B cell (primary cell): ENCODE data around the gene PGAM5. TPM values are rescaled to one million over a fixed set of nuclear protein-coding genes. Genes with fewer than 3 reads are reported as not detected.
A peak's percentile ranks its signal among the peaks of the same experiment; 100 is the strongest.
"Not testable (repeated sequence)": the region's sequence is repeated elsewhere in the genome, so short reads cannot be mapped to it uniquely, and the experiment has no call there.

Experiments used
- ATAC-seq: fragments of 200-7000 bp; cut with Tn5 transposase; one replicate; pipeline ENCODE4 v1.10.0; 2021; ENCODE audit warnings: low read depth, mild to moderate bottlenecking, moderate number of reproducible peaks, moderate library complexity
- CTCF ChIA-PET: fragments of 350-600 bp; sonication (Branson Sonifier 250); formaldehyde crosslinking; loops from one replicate; lab custom pipeline; 2021; ENCODE audit warnings: antibody characterized with exemption, inconsistent platforms; lab: Charles Lee
- POLR2A ChIA-PET: fragments of 350-600 bp; sonication (Branson Sonifier 250); formaldehyde crosslinking; loops from one replicate; lab custom pipeline; 2021; ENCODE audit warnings: antibody characterized with exemption; lab: Charles Lee
- DNase-seq: peaks from one replicate; pipeline ENCODE4 v3.0.0; 2013
- H2AFZ ChIP-seq: 2 replicates; pipeline ENCODE4 v1.6.1; 2012; ENCODE audit warnings: mild to moderate bottlenecking, low read depth, low read length; ENCODE audit not compliant: insufficient read depth, poor library complexity, severe bottlenecking
- H3K27ac ChIP-seq, 2 donors: 1 replicate in 1 of 2; 2 replicates in 1 of 2; pipeline ENCODE4 v1.5.1; 2012 to 2013; ENCODE audit warnings: low read length in 2 of 2, mild to moderate bottlenecking in 2 of 2, moderate library complexity in 1 of 2
- H3K27me3 ChIP-seq, 4 experiments: fragments of 200-600 bp in 1 of 4; sonication (generic) in 1 of 4; replicated peaks in 1 of 4; 1 replicate in 2 of 4; 2 replicates in 2 of 4; pipeline versions ENCODE4 v1.6.1 to v1.7.0; 2013 to 2016; ENCODE audit warnings: low read length in 3 of 4, mild to moderate bottlenecking in 2 of 4, mixed read lengths in 1 of 4, moderate library complexity in 1 of 4; ENCODE audit not compliant: insufficient read depth in 4 of 4, control insufficient read depth in 3 of 4; ENCODE audit errors: control extremely low read depth in 1 of 4
- H3K36me3 ChIP-seq, 2 experiments: replicated peaks in 1 of 2; 1 replicate in 1 of 2; 2 replicates in 1 of 2; pipeline versions ENCODE4 v1.6.1 to v1.7.1; 2013; ENCODE audit warnings: low read length in 1 of 2; ENCODE audit not compliant: insufficient read depth in 2 of 2, control insufficient read depth in 1 of 2; ENCODE audit errors: control extremely low read depth in 1 of 2, extremely low read depth in 1 of 2
- H3K4me1 ChIP-seq, 2 donors: fragments of 200-600 bp in 1 of 2; sonication (generic) in 1 of 2; 1 replicate in 1 of 2; 2 replicates in 1 of 2; pipeline versions ENCODE4 v1.5.1 to v1.6.1; 2013 to 2017; ENCODE audit warnings: low read length in 2 of 2; ENCODE audit not compliant: control insufficient read depth in 2 of 2, insufficient read depth in 2 of 2
- H3K4me2 ChIP-seq: replicated peaks from 2 replicates; pipeline ENCODE3; 2012; ENCODE audit warnings: mild to moderate bottlenecking, low read depth, low read length; ENCODE audit not compliant: poor library complexity, severe bottlenecking
- H3K4me3 ChIP-seq, 5 experiments: fragments of 200-600 bp in 1 of 5; sonication (generic) in 1 of 5; 1 replicate in 3 of 5; 2 replicates in 2 of 5; pipeline versions ENCODE4 v1.5.1 to v1.7.0; 2011 to 2016; ENCODE audit warnings: low read length in 4 of 5, mild to moderate bottlenecking in 4 of 5, low read depth in 2 of 5, control low read depth in 1 of 5, moderate library complexity in 1 of 5; ENCODE audit not compliant: insufficient read depth in 1 of 5; ENCODE audit errors: control extremely low read depth in 1 of 5, extremely low read depth in 1 of 5
- H3K79me2 ChIP-seq: fragments of 200-600 bp; sonication (generic); one replicate; pipeline ENCODE4 v1.6.0; 2016; ENCODE audit warnings: low read length; ENCODE audit not compliant: control insufficient read depth, insufficient read depth
- H3K9ac ChIP-seq: fragments of 200-600 bp; sonication (generic); 2 replicates; pipeline ENCODE4 v1.6.1; 2017; ENCODE audit warnings: mild to moderate bottlenecking, low read length, moderate library complexity
- H3K9me3 ChIP-seq, 3 donors: one replicate each; pipeline versions ENCODE4 v1.6.1 to v1.7.1; 2013; ENCODE audit warnings: low read length in 2 of 3; ENCODE audit not compliant: control insufficient read depth in 2 of 3, insufficient read depth in 1 of 3; ENCODE audit errors: control extremely low read depth in 1 of 3
- H4K20me1 ChIP-seq: 2 replicates; pipeline ENCODE4 v1.6.0; 2012; ENCODE audit warnings: mild to moderate bottlenecking, low read length; ENCODE audit not compliant: insufficient read depth, control insufficient read depth, poor library complexity, severe bottlenecking
- H3K27ac Mint-ChIP-seq: one replicate; pipeline ENCODE4 v1.8.0; 2021; ENCODE audit warnings: mixed read lengths
- H3K27me3 Mint-ChIP-seq: one replicate; pipeline ENCODE4 v1.8.0; 2021; ENCODE audit warnings: mixed read lengths
- H3K4me1 Mint-ChIP-seq: one replicate; pipeline ENCODE4 v1.8.0; 2021; ENCODE audit warnings: mixed read lengths
- H3K4me3 Mint-ChIP-seq: one replicate; pipeline ENCODE4 v1.8.0; 2021; ENCODE audit warnings: mixed read lengths
- H3K9me3 Mint-ChIP-seq: one replicate; pipeline ENCODE4 v1.8.0; 2022; ENCODE audit warnings: mixed read lengths; ENCODE audit not compliant: insufficient read depth
- CTCF ChIP-seq: fragments of 200-600 bp; IDR thresholded peaks from one replicate; pipeline ENCODE4 v1.8.0; 2022; ENCODE audit warnings: antibody characterized with exemption, mild to moderate bottlenecking
- EZH2 ChIP-seq: IDR thresholded peaks from 2 replicates; pipeline ENCODE4 v1.6.1; 2012; ENCODE audit warnings: borderline replicate concordance, low read depth, mild to moderate bottlenecking, moderate library complexity, low read length; ENCODE audit not compliant: insufficient read depth, poor library complexity, severe bottlenecking
- WGBS: methylation state at CpG from one replicate; pipeline ENCODE4 v1.1.5; 2013; ENCODE audit warnings: missing lambda C conversion rate; ENCODE audit not compliant: insufficient coverage; 5-methylcytosine and 5-hydroxymethylcytosine counted together
- intact Hi-C: fragments of 100-400 bp; cut with micrococcal nuclease; formaldehyde crosslinking; loops from one replicate; pipeline ENCODE4 v1.10.0; 2022
- polyA plus RNA-seq: library from polyadenylated mRNA; depleted of rRNA; stranded (reverse); fragments of >200 nt; gene quantifications from 2 replicates; pipeline ENCODE4 v1.2.3, GENCODE V29; 2012
- total RNA-seq, 2 donors: library from RNA; stranded (reverse); fragments of 120-200 nt in 1 of 2; gene quantifications; 1 replicate in 1 of 2; 2 replicates in 1 of 2; pipeline versions ENCODE4 v1.2.3 to v1.2.4, GENCODE V29; 2013 to 2022

The PGAM5 gene
- total and polyA plus RNA-seq, 2 donors (not counting 1 experiment from before 2014, with no cell fraction given) = 14.6 to 29.9 TPM

GRCh38 chr12:132747896-132748295 lies 37.3 kb downstream of the PGAM5 start:
- H3K27ac Mint-ChIP-seq = no peak overlapping the region

DNA sequence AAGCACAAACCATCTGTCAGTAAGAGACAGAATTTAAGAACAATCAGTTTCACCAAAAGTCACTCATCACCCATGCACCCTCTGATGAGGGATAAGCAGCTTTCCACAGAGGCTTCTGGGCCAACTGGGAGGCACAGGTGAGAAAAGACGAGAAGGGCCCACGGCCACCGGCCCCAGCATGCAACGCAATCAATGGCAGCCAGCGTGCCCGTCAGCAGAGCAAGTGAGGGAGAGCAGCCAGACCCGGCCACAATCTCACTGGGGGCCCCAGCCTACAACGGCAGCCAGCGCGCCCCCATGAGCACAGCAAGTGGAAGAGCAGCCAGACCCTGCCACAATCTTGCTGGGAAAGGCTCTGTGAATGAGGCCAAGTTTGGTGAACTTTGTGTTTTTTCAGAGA lies 37.7 kb downstream of the PGAM5 start:
- no peak overlapping the region for H3K9ac ChIP-seq
- WGBS = 95% methylated on average over 10 of the region's 10 CpGs
- ATAC-seq (no peak), DNase-seq (no peak)
- Mint-ChIP-seq H3K9me3 (no peaks in the 10 kb centered on the region), H3K4me3 (no peak overlapping the region), H3K4me1 (no peaks in the 10 kb centered on the region), H3K27ac (no peak overlapping the region), H3K27me3 (no peaks in the 10 kb centered on the region)
- no peaks in the 10 kb centered on the region for H3K27me3 ChIP-seq
- H3K79me2 ChIP-seq = peaks cover 96% of the 10 kb centered on the region
- H3K4me1 ChIP-seq = no peaks in the 10 kb centered on the region
- intact Hi-C loops = no loop called here
- no peak overlapping the region for H3K4me2 ChIP-seq
- ChIA-PET CTCF (interaction anchor here (0.6 kb wide), 1 partner anchor 14 kb away, joined by 3 read pairs; no protein-coding TSS in a partner anchor), POLR2A (no interaction called here)
- TF ChIP-seq EZH2 (no peak), CTCF (no peak)
- no peak overlapping the region for H2AFZ ChIP-seq
- peaks cover 56% of the 10 kb centered on the region for H4K20me1 ChIP-seq
- no peaks in the 10 kb centered on the region for H3K9me3 ChIP-seq
- peaks cover 0 to 83% of the 10 kb centered on the region in 2 experiments for H3K36me3 ChIP-seq
- no peak overlapping the region for H3K4me3 ChIP-seq
- H3K27ac ChIP-seq = no peak overlapping the region

More at GRCh38 chr12:132747896-132748295, 37.3 kb downstream of the PGAM5 start:
- POLR2A ChIA-PET = no interaction called here
- TF ChIP-seq CTCF (no peak), EZH2 (no peak)
- Histone ChIP-seq H3K9me3 (no peaks in the 10 kb centered on the region), H3K4me2 (no peak overlapping the region), H3K27ac (no peak overlapping the region), H3K9ac (no peak overlapping the region), H2AFZ (no peak overlapping the region), H3K36me3 (peaks cover 0 to 82% of the 10 kb centered on the region in 2 experiments), H3K4me3 (no peak overlapping the region), H4K20me1 (peaks cover 52% of the 10 kb centered on the region), H3K4me1 (no peaks in the 10 kb centered on the region), H3K79me2 (peaks cover 96% of the 10 kb centered on the region), H3K27me3 (no peaks in the 10 kb centered on the region)
- Mint-ChIP-seq H3K4me3 (no peak overlapping the region), H3K4me1 (no peaks in the 10 kb centered on the region), H3K27me3 (no peaks in the 10 kb centered on the region), H3K9me3 (no peaks in the 10 kb centered on the region)
- no peak for DNase-seq
- CTCF ChIA-PET = no interaction called here
- WGBS = over 99% methylated on average over 18 of the region's 22 CpGs
- intact Hi-C loops = no loop called here
- no peak for ATAC-seq

GRCh38 chr12:132753670-132754069 lies 43.0 kb downstream of the PGAM5 start:
- peaks cover 94% of the 10 kb centered on the region for H3K79me2 ChIP-seq
- H3K4me3 ChIP-seq, H3K4me1 ChIP-seq, H3K9me3 ChIP-seq, intact Hi-C loops, H3K4me2 ChIP-seq, H3K27ac Mint-ChIP-seq, H3K27me3 ChIP-seq, POLR2A ChIA-PET, H3K9me3 Mint-ChIP-seq, H3K27me3 Mint-ChIP-seq, CTCF ChIA-PET, H3K4me3 Mint-ChIP-seq, H3K4me1 Mint-ChIP-seq, H3K27ac ChIP-seq, H3K9ac ChIP-seq, ATAC-seq, H2AFZ ChIP-seq: not testable (repeated sequence)
- peaks cover 3 to 57% of the 10 kb centered on the region in 2 experiments for H3K36me3 ChIP-seq
- 91% methylated on average over 3 of the region's 7 CpGs for WGBS
- peaks cover 63% of the 10 kb centered on the region for H4K20me1 ChIP-seq
- DNase-seq = peak; percentile 40
